H1 (cell line): Measurements from ENCODE around the gene MAS1.

Experiments
- CBX5 ChIP-seq: fragments of 300-800, 300-1000 bp; sonication (generic); IDR thresholded peaks from 2 replicates; pipeline ENCODE4 v1.7.1; 2016; ENCODE audit warnings: antibody characterized with exemption, low read length, low read depth
- CTCF ChIP-seq, 3 experiments: IDR thresholded peaks; 1 replicate in 2 of 3; 2 replicates in 1 of 3; pipeline versions ENCODE4 v1.5.1 to v1.6.1; 2011; ENCODE audit warnings: low read length in 3 of 3, mild to moderate bottlenecking in 3 of 3, inconsistent platforms in 2 of 3, low read depth in 1 of 3, moderate library complexity in 1 of 3; ENCODE audit not compliant: insufficient read depth in 1 of 3; ENCODE audit errors: control extremely low read depth in 1 of 3
- EP300 ChIP-seq, 2 experiments: IDR thresholded peaks; 1 replicate in 1 of 2; 2 replicates in 1 of 2; pipeline ENCODE4 v1.6.1; 2011 to 2012; ENCODE audit warnings: low read depth in 2 of 2, low read length in 2 of 2, mild to moderate bottlenecking in 2 of 2, borderline replicate concordance in 1 of 2, inconsistent platforms in 1 of 2, moderate library complexity in 1 of 2
- GTF2F1 ChIP-seq: IDR thresholded peaks from 2 replicates; pipeline ENCODE4 v1.6.1; 2012; ENCODE audit warnings: low read depth, low read length, improper control_type of control experiment, borderline replicate concordance
- MAX ChIP-seq: IDR thresholded peaks from 2 replicates; pipeline ENCODE4 v1.6.1; 2012; ENCODE audit warnings: inconsistent platforms
- POLR2AphosphoS5 ChIP-seq: IDR thresholded peaks from 2 replicates; pipeline ENCODE4 v1.6.1; 2011; ENCODE audit warnings: low read depth, low read length
- SIN3A ChIP-seq, 2 experiments: IDR thresholded peaks in 1 of 2; conservative IDR thresholded peaks in 1 of 2; 2 replicates each; pipeline ENCODE4 v1.6.1; 2011 to 2012; ENCODE audit warnings: low read length in 2 of 2, improper control_type of control experiment in 1 of 2, low read depth in 1 of 2, mild to moderate bottlenecking in 1 of 2
- TAF1 ChIP-seq: IDR thresholded peaks from 2 replicates; pipeline ENCODE4 v1.6.1; 2011; ENCODE audit warnings: mild to moderate bottlenecking, low read depth, low read length
- TEAD4 ChIP-seq: IDR thresholded peaks from 2 replicates; pipeline ENCODE4 v1.6.1; 2012; ENCODE audit warnings: low read depth, low read length, inconsistent platforms, mixed read lengths
- USF2 ChIP-seq: IDR thresholded peaks from 2 replicates; pipeline ENCODE4 v1.6.1; 2011; ENCODE audit warnings: low read length, improper control_type of control experiment

- no peak for TF ChIP-seq TEAD4
- TF ChIP-seq MAX = no peak
- TF ChIP-seq POLR2AphosphoS5 = no peak
- no peak for TF ChIP-seq GTF2F1
- no peak for TF ChIP-seq SIN3A (conservative IDR thresholded peaks at IDR 0.05 in 1 of 2, IDR thresholded peaks at IDR 0.05 in 1 of 2; ENCODE audit: low read depth in 1 of 2, low read length in 2 of 2)
- TF ChIP-seq CTCF (IDR thresholded peaks at IDR 0.05; ENCODE audit: control extremely low read depth in 1 of 3, insufficient read depth in 1 of 3, low read depth in 1 of 3, low read length in 3 of 3) = no peak
- no peak for TF ChIP-seq USF2
- no peak for TF ChIP-seq TAF1
- TF ChIP-seq EP300 (IDR thresholded peaks at IDR 0.05; ENCODE audit: borderline replicate concordance in 1 of 2, low read depth in 2 of 2, low read length in 2 of 2) = no peak
- no peak for TF ChIP-seq CBX5
Observed at GRCh38 chr6:159853754-159854153, 37.0 kb upstream of the MAS1 start.
